B cell (primary cell): ENCODE measurements around the gene EXOC4. TPM values are rescaled to one million over a fixed set of nuclear protein-coding genes. Genes with fewer than 3 reads are reported as not detected.

Experiments
- ATAC-seq: fragments of 200-7000 bp; cut with Tn5 transposase; one replicate; pipeline ENCODE4 v1.10.0; 2021; ENCODE audit warnings: low read depth, mild to moderate bottlenecking, moderate number of reproducible peaks, moderate library complexity
- CTCF ChIA-PET: fragments of 350-600 bp; sonication (Branson Sonifier 250); formaldehyde crosslinking; loops from one replicate; lab custom pipeline; 2021; ENCODE audit warnings: antibody characterized with exemption, inconsistent platforms; lab: Charles Lee
- POLR2A ChIA-PET: fragments of 350-600 bp; sonication (Branson Sonifier 250); formaldehyde crosslinking; loops from one replicate; lab custom pipeline; 2021; ENCODE audit warnings: antibody characterized with exemption; lab: Charles Lee
- DNase-seq: peaks from one replicate; pipeline ENCODE4 v3.0.0; 2013
- H2AFZ ChIP-seq: 2 replicates; pipeline ENCODE4 v1.6.1; 2012; ENCODE audit warnings: mild to moderate bottlenecking, low read depth, low read length; ENCODE audit not compliant: insufficient read depth, poor library complexity, severe bottlenecking
- H3K27ac ChIP-seq, 2 donors: 1 replicate in 1 of 2; 2 replicates in 1 of 2; pipeline ENCODE4 v1.5.1; 2012 to 2013; ENCODE audit warnings: low read length in 2 of 2, mild to moderate bottlenecking in 2 of 2, moderate library complexity in 1 of 2
- H3K27me3 ChIP-seq, 4 experiments: fragments of 200-600 bp in 1 of 4; sonication (generic) in 1 of 4; replicated peaks in 1 of 4; 1 replicate in 2 of 4; 2 replicates in 2 of 4; pipeline versions ENCODE4 v1.6.1 to v1.7.0; 2013 to 2016; ENCODE audit warnings: low read length in 3 of 4, mild to moderate bottlenecking in 2 of 4, mixed read lengths in 1 of 4, moderate library complexity in 1 of 4; ENCODE audit not compliant: insufficient read depth in 4 of 4, control insufficient read depth in 3 of 4; ENCODE audit errors: control extremely low read depth in 1 of 4
- H3K36me3 ChIP-seq, 2 experiments: replicated peaks in 1 of 2; 1 replicate in 1 of 2; 2 replicates in 1 of 2; pipeline versions ENCODE4 v1.6.1 to v1.7.1; 2013; ENCODE audit warnings: low read length in 1 of 2; ENCODE audit not compliant: insufficient read depth in 2 of 2, control insufficient read depth in 1 of 2; ENCODE audit errors: control extremely low read depth in 1 of 2, extremely low read depth in 1 of 2
- H3K4me1 ChIP-seq, 2 donors: fragments of 200-600 bp in 1 of 2; sonication (generic) in 1 of 2; 1 replicate in 1 of 2; 2 replicates in 1 of 2; pipeline versions ENCODE4 v1.5.1 to v1.6.1; 2013 to 2017; ENCODE audit warnings: low read length in 2 of 2; ENCODE audit not compliant: control insufficient read depth in 2 of 2, insufficient read depth in 2 of 2
- H3K4me2 ChIP-seq: replicated peaks from 2 replicates; pipeline ENCODE3; 2012; ENCODE audit warnings: mild to moderate bottlenecking, low read depth, low read length; ENCODE audit not compliant: poor library complexity, severe bottlenecking
- H3K4me3 ChIP-seq, 5 experiments: fragments of 200-600 bp in 1 of 5; sonication (generic) in 1 of 5; 1 replicate in 3 of 5; 2 replicates in 2 of 5; pipeline versions ENCODE4 v1.5.1 to v1.7.0; 2011 to 2016; ENCODE audit warnings: low read length in 4 of 5, mild to moderate bottlenecking in 4 of 5, low read depth in 2 of 5, control low read depth in 1 of 5, moderate library complexity in 1 of 5; ENCODE audit not compliant: insufficient read depth in 1 of 5; ENCODE audit errors: control extremely low read depth in 1 of 5, extremely low read depth in 1 of 5
- H3K79me2 ChIP-seq: fragments of 200-600 bp; sonication (generic); one replicate; pipeline ENCODE4 v1.6.0; 2016; ENCODE audit warnings: low read length; ENCODE audit not compliant: control insufficient read depth, insufficient read depth
- H3K9ac ChIP-seq: fragments of 200-600 bp; sonication (generic); 2 replicates; pipeline ENCODE4 v1.6.1; 2017; ENCODE audit warnings: mild to moderate bottlenecking, low read length, moderate library complexity
- H3K9me3 ChIP-seq, 3 donors: one replicate each; pipeline versions ENCODE4 v1.6.1 to v1.7.1; 2013; ENCODE audit warnings: low read length in 2 of 3; ENCODE audit not compliant: control insufficient read depth in 2 of 3, insufficient read depth in 1 of 3; ENCODE audit errors: control extremely low read depth in 1 of 3
- H4K20me1 ChIP-seq: 2 replicates; pipeline ENCODE4 v1.6.0; 2012; ENCODE audit warnings: mild to moderate bottlenecking, low read length; ENCODE audit not compliant: insufficient read depth, control insufficient read depth, poor library complexity, severe bottlenecking
- H3K27ac Mint-ChIP-seq: one replicate; pipeline ENCODE4 v1.8.0; 2021; ENCODE audit warnings: mixed read lengths
- H3K27me3 Mint-ChIP-seq: one replicate; pipeline ENCODE4 v1.8.0; 2021; ENCODE audit warnings: mixed read lengths
- H3K4me1 Mint-ChIP-seq: one replicate; pipeline ENCODE4 v1.8.0; 2021; ENCODE audit warnings: mixed read lengths
- H3K4me3 Mint-ChIP-seq: one replicate; pipeline ENCODE4 v1.8.0; 2021; ENCODE audit warnings: mixed read lengths
- H3K9me3 Mint-ChIP-seq: one replicate; pipeline ENCODE4 v1.8.0; 2022; ENCODE audit warnings: mixed read lengths; ENCODE audit not compliant: insufficient read depth
- CTCF ChIP-seq: fragments of 200-600 bp; IDR thresholded peaks from one replicate; pipeline ENCODE4 v1.8.0; 2022; ENCODE audit warnings: antibody characterized with exemption, mild to moderate bottlenecking
- EZH2 ChIP-seq: IDR thresholded peaks from 2 replicates; pipeline ENCODE4 v1.6.1; 2012; ENCODE audit warnings: borderline replicate concordance, low read depth, mild to moderate bottlenecking, moderate library complexity, low read length; ENCODE audit not compliant: insufficient read depth, poor library complexity, severe bottlenecking
- WGBS: methylation state at CpG from one replicate; pipeline ENCODE4 v1.1.5; 2013; ENCODE audit warnings: missing lambda C conversion rate; ENCODE audit not compliant: insufficient coverage; 5-methylcytosine and 5-hydroxymethylcytosine counted together
- intact Hi-C: fragments of 100-400 bp; cut with micrococcal nuclease; formaldehyde crosslinking; loops from one replicate; pipeline ENCODE4 v1.10.0; 2022
- polyA plus RNA-seq: library from polyadenylated mRNA; depleted of rRNA; stranded (reverse); fragments of >200 nt; gene quantifications from 2 replicates; pipeline ENCODE4 v1.2.3, GENCODE V29; 2012
- total RNA-seq, 2 donors: library from RNA; stranded (reverse); fragments of 120-200 nt in 1 of 2; gene quantifications; 1 replicate in 1 of 2; 2 replicates in 1 of 2; pipeline versions ENCODE4 v1.2.3 to v1.2.4, GENCODE V29; 2013 to 2022

EXOC4 gene
- total and polyA plus RNA-seq, 2 donors (not counting 1 experiment from before 2014, with no cell fraction given), result 16.7 to 135 TPM

DNA sequence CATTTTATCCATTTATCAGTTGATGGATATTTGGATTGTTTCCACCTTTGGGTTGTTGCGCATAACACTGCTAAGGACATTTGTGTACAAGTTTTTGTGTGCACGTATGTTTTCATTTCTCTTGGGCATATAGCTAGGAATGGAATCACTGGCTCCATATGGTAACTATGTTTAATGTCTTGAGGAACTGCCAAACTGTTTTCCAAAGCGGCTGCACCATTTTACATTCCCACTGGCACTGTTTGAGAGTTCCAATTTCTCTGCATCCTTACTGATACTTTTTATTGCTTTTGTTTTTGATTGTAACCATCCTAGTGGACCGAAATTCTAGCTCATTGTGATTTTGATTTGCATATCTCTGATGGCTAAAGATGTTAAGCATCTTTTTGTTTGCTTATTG is 118.7 kb downstream of the EXOC4 start:
- no peaks in the 10 kb centered on the region for H3K9me3 Mint-ChIP-seq
- H4K20me1 ChIP-seq, result no peaks in the 10 kb centered on the region
- ChIA-PET POLR2A (no interaction called here), CTCF (no interaction called here)
- no peak for ATAC-seq
- no peak overlapping the region for H3K4me3 ChIP-seq
- intact Hi-C loops, result no loop called here
- no peak overlapping the region for H3K4me3 Mint-ChIP-seq
- H3K4me1 ChIP-seq, result no peaks in the 10 kb centered on the region
- no peaks in the 10 kb centered on the region for H3K4me1 Mint-ChIP-seq
- H3K36me3 ChIP-seq, result peaks cover 0 to 5% of the 10 kb centered on the region in 2 experiments
- no peak for DNase-seq
- TF ChIP-seq CTCF (no peak), EZH2 (no peak)
- H3K27me3 ChIP-seq, result no peaks in the 10 kb centered on the region
- H3K9me3 ChIP-seq, result no peaks in the 10 kb centered on the region
- H3K79me2 ChIP-seq, result no peaks in the 10 kb centered on the region
- no peak overlapping the region for H3K27ac Mint-ChIP-seq
- 100% methylated on average over 2 of the region's 4 CpGs for WGBS
- H3K27ac ChIP-seq, result no peak overlapping the region
- no peak overlapping the region for H2AFZ ChIP-seq
- H3K9ac ChIP-seq, result no peak overlapping the region
- no peaks in the 10 kb centered on the region for H3K27me3 Mint-ChIP-seq
- H3K4me2 ChIP-seq, result no peak overlapping the region

DNA sequence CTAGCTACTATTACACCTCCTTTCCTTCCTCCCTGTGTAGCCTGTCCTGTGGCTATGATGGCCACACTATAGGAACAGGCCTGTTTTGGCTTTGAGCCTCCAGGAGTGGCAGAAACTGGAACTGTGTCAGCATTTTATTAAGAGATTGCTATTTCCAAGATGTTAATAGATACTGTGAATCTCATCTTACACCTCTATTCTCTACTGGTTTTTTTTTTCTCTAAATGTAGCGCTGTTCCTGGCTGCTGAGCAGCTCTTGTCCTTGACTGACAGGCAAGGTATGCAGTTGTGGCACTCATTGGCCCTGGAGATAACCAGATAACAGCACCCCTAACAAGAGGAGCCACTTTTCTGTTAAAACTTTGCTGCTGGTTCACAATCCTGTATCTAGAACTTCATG is 119.5 kb downstream of the EXOC4 start:
- Mint-ChIP-seq H3K4me3 (no peak overlapping the region), H3K4me1 (no peaks in the 10 kb centered on the region), H3K27me3 (no peaks in the 10 kb centered on the region), H3K27ac (no peak overlapping the region), H3K9me3 (peaks cover 1% of the 10 kb centered on the region)
- ChIA-PET POLR2A (no interaction called here), CTCF (no interaction called here)
- ATAC-seq (no peak), DNase-seq (no peak)
- no peak overlapping the region for H3K27ac ChIP-seq
- no peaks in the 10 kb centered on the region for H3K4me1 ChIP-seq
- no peak for TF ChIP-seq CTCF
- no peak for TF ChIP-seq EZH2
- H3K79me2 ChIP-seq, result no peaks in the 10 kb centered on the region
- peaks cover 0 to 5% of the 10 kb centered on the region in 2 experiments for H3K36me3 ChIP-seq
- H2AFZ ChIP-seq, result no peak overlapping the region
- H4K20me1 ChIP-seq, result no peaks in the 10 kb centered on the region
- H3K9ac ChIP-seq, result no peak overlapping the region
- no peak overlapping the region for H3K4me3 ChIP-seq
- no peak overlapping the region for H3K4me2 ChIP-seq
- no peaks in the 10 kb centered on the region for H3K9me3 ChIP-seq
- intact Hi-C loops, result no loop called here
- WGBS, result no CpG with 5 or more reads among the region's 1 CpG
- no peaks in the 10 kb centered on the region for H3K27me3 ChIP-seq
